PC-3 (cell line): ENCODE measurements around the gene KRT12. TPM values are rescaled to one million over a fixed set of nuclear protein-coding genes. Genes with fewer than 3 reads are reported as not detected.

Source experiments
- ATAC-seq: fragments of 200-7000 bp; cut with Tn5 transposase; 2 replicates; pipeline ENCODE4 v1.9.1; 2020; ENCODE audit warnings: mild to moderate bottlenecking, moderate library complexity
- BruUV-seq: library from RNA; stranded (reverse); fragments of 400-500 nt; replicated peaks from 2 replicates; lab custom pipeline; 2021; lab: Mats Ljungman, UMichigan
- CTCF ChIA-PET: fragments of 300-600 bp; sonication (Branson Sonifier 250); formaldehyde crosslinking; loops from one replicate; lab custom pipeline; 2022; ENCODE audit warnings: antibody characterized with exemption; lab: Charles Lee
- POLR2A ChIA-PET: fragments of 300-600 bp; sonication (Branson Sonifier 250); formaldehyde crosslinking; loops from one replicate; lab custom pipeline; 2022; ENCODE audit warnings: antibody characterized with exemption; ENCODE audit not compliant: unreplicated experiment; lab: Charles Lee
- DNase-seq: peaks from one replicate; pipeline ENCODE4 v3.0.0-alpha.2; 2015
- H2AFZ ChIP-seq: fragments of 300-600 bp; sonication (generic); 2 replicates; pipeline ENCODE4 v1.6.0; 2016; ENCODE audit warnings: antibody characterized with exemption, low read length
- H3F3A ChIP-seq: fragments of 300-600 bp; sonication (generic); one replicate; pipeline ENCODE4 v1.6.0; 2017; ENCODE audit warnings: antibody characterized with exemption, low read length, control low read depth, mild to moderate bottlenecking; ENCODE audit not compliant: unreplicated experiment
- H3K27ac ChIP-seq: fragments of 300-600 bp; sonication (generic); 2 replicates; pipeline ENCODE4 v1.5.1; 2016; ENCODE audit warnings: mild to moderate bottlenecking, low read length
- H3K27me3 ChIP-seq: fragments of 300-600 bp; sonication (generic); 2 replicates; pipeline ENCODE4 v1.6.1; 2016; ENCODE audit warnings: low read length, mixed read lengths
- H3K36me3 ChIP-seq: fragments of 300-600 bp; sonication (generic); 2 replicates; pipeline ENCODE4 v1.6.1; 2016; ENCODE audit warnings: low read depth, mixed run types, low read length, mixed read lengths
- H3K4me1 ChIP-seq: fragments of 300-600 bp; sonication (generic); 2 replicates; pipeline ENCODE4 v1.5.1; 2016; ENCODE audit warnings: low read length; ENCODE audit not compliant: insufficient read depth
- H3K4me2 ChIP-seq: fragments of 300-600 bp; sonication (generic); 2 replicates; pipeline ENCODE4 v1.6.0; 2016; ENCODE audit warnings: low read length
- H3K4me3 ChIP-seq: fragments of 300-600 bp; sonication (generic); 2 replicates; pipeline ENCODE4 v1.5.1; 2016; ENCODE audit warnings: mild to moderate bottlenecking, low read length, mixed read lengths
- H3K79me2 ChIP-seq: fragments of 300-600 bp; sonication (generic); 2 replicates; pipeline ENCODE4 v1.6.1; 2017; ENCODE audit warnings: low read length, mixed read lengths
- H3K9ac ChIP-seq: fragments of 300-600 bp; sonication (generic); 2 replicates; pipeline ENCODE4 v1.6.0; 2016; ENCODE audit warnings: mild to moderate bottlenecking, low read length
- H3K9me2 ChIP-seq: fragments of 300-600 bp; sonication (generic); replicated peaks from 2 replicates; pipeline ENCODE4 v1.6.1; 2016; ENCODE audit warnings: mixed run types, low read length, mixed read lengths
- H3K9me3 ChIP-seq: fragments of 300-600 bp; sonication (generic); 2 replicates; pipeline ENCODE4 v1.6.1; 2016; ENCODE audit warnings: low read length, mixed read lengths
- H4K20me1 ChIP-seq: fragments of 300-600 bp; sonication (generic); 2 replicates; pipeline ENCODE4 v1.6.1; 2016; ENCODE audit warnings: low read length, mixed read lengths
- EZH2 ChIP-seq: fragments of 300-600 bp; sonication (generic); IDR thresholded peaks from one replicate; pipeline ENCODE4 v1.6.1; 2017; ENCODE audit warnings: antibody characterized with exemption, mild to moderate bottlenecking, low read length; ENCODE audit not compliant: unreplicated experiment
- EZH2phosphoT487 ChIP-seq: fragments of 300-600 bp; sonication (generic); IDR thresholded peaks from 2 replicates; pipeline ENCODE4 v1.6.1; 2018; ENCODE audit warnings: mild to moderate bottlenecking, antibody characterized with exemption, low read length, borderline replicate concordance
- intact Hi-C: fragments of 100-400 bp; cut with micrococcal nuclease; formaldehyde crosslinking; loops from 2 replicates; pipeline ENCODE4 v1.9.0; 2023
- total RNA-seq: library from RNA; depleted of rRNA; stranded (reverse); fragments of >200 nt; gene quantifications from 2 replicates; pipeline ENCODE4 v1.2.3, GENCODE V29; 2014
- TF ChIP-seq, protein P1 (sequence below): fragments of 300-600 bp; sonication (generic); conservative IDR thresholded peaks from 2 replicates; pipeline ENCODE4 v1.5.1; 2017; ENCODE audit warnings: antibody characterized with exemption, low read depth, mild to moderate bottlenecking, low read length

Gene KRT12
- total RNA-seq, 1 experiment from 2014 or later: not detected

GRCh38 chr17:40909755-40910154, 42.7 kb upstream of the KRT12 start:
- Histone ChIP-seq H3K27me3 (no peaks in the 10 kb centered on the region), H3K4me3 (peak overlapping the region; percentile 39; the same call in 1 of the 2 replicates), H3K9me2 (no peaks in the 10 kb centered on the region), H3K27ac (peak overlapping the region; percentile 98), H3F3A (no peaks in the 10 kb centered on the region), H3K9me3 (no peaks in the 10 kb centered on the region), H3K4me2 (peak overlapping the region; percentile 79), H4K20me1 (no peaks in the 10 kb centered on the region), H3K4me1 (peaks cover 67% of the 10 kb centered on the region), H3K79me2 (no peaks in the 10 kb centered on the region), H3K9ac (peak overlapping the region; percentile 79), H3K36me3 (no peaks in the 10 kb centered on the region), H2AFZ (no peak overlapping the region)
- intact Hi-C loops: loop anchor here (1.0 to 10.0 kb wide), 9 partner anchors 52 to 640 kb away; partner anchors contain the start of gene KRTAP3-1
- ChIA-PET CTCF (interaction anchor here (0.6 to 1.2 kb wide), 4 partner anchors 413 to 639 kb away, joined by 3 to 10 read pairs (median 4); no protein-coding TSS in a partner anchor), POLR2A (interaction anchor here (0.6 to 1.1 kb wide), 2 partner anchors 47 to 809 kb away, joined by 4 to 5 read pairs; partner anchors contain the start of gene NR1D1)
- DNase-seq (peak; percentile 71), ATAC-seq (peak; percentile 70)
- BruUV-seq: TSS peak; percentile 72
- TF ChIP-seq EZH2 (no peak), EZH2phosphoT487 (no peak)
- TF ChIP-seq, protein P1, sequence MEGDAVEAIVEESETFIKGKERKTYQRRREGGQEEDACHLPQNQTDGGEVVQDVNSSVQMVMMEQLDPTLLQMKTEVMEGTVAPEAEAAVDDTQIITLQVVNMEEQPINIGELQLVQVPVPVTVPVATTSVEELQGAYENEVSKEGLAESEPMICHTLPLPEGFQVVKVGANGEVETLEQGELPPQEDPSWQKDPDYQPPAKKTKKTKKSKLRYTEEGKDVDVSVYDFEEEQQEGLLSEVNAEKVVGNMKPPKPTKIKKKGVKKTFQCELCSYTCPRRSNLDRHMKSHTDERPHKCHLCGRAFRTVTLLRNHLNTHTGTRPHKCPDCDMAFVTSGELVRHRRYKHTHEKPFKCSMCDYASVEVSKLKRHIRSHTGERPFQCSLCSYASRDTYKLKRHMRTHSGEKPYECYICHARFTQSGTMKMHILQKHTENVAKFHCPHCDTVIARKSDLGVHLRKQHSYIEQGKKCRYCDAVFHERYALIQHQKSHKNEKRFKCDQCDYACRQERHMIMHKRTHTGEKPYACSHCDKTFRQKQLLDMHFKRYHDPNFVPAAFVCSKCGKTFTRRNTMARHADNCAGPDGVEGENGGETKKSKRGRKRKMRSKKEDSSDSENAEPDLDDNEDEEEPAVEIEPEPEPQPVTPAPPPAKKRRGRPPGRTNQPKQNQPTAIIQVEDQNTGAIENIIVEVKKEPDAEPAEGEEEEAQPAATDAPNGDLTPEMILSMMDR: no peak

GRCh38 chr17:40909351-40909750, 42.3 kb upstream of the KRT12 start:
- Histone ChIP-seq H3K27me3 (no peaks in the 10 kb centered on the region), H3K9ac (peak overlapping the region; percentile 79), H3F3A (no peaks in the 10 kb centered on the region), H3K9me3 (no peaks in the 10 kb centered on the region), H3K4me1 (peaks cover 67% of the 10 kb centered on the region), H3K4me3 (peak overlapping the region; percentile 39; the same call in 1 of the 2 replicates), H3K9me2 (no peaks in the 10 kb centered on the region), H3K79me2 (no peaks in the 10 kb centered on the region), H3K36me3 (no peaks in the 10 kb centered on the region), H3K27ac (peak overlapping the region; percentile 98), H3K4me2 (peak overlapping the region; percentile 79), H4K20me1 (no peaks in the 10 kb centered on the region), H2AFZ (no peak overlapping the region)
- no TSS peak for BruUV-seq
- ChIA-PET CTCF (interaction anchor here (0.6 to 1.2 kb wide), 3 partner anchors 413 to 640 kb away, joined by 3 to 10 read pairs (median 4); no protein-coding TSS in a partner anchor), POLR2A (interaction anchor here (0.6 to 1.1 kb wide), 2 partner anchors 48 to 809 kb away, joined by 4 to 5 read pairs; partner anchors contain the start of gene NR1D1)
- intact Hi-C loops: loop anchor here (1.0 to 5.0 kb wide), 7 partner anchors 52 to 640 kb away; no protein-coding TSS in a partner anchor
- DNase-seq (peak; percentile 97), ATAC-seq (peak; percentile 78)
- no peak for TF ChIP-seq EZH2
- TF ChIP-seq, protein P1: peak; percentile 84

DNA sequence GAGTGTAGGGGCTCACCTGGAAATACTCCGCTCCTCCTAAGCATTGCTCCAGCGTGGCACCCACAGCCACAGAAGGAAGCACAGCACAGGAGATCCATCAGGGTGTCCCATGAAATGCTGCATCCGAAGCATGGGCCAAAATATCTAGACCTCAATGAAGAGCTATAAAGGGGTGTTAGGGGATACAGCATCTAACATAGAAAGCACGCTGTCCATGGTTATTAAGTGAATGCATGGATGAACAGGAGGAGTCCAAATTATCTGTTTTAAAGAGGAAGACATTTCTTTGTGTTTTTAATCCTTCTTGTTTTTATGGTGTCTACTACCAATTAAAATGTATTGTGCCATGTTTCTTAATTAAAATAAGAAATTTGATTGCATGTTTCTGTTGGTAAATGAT, 39.6 kb upstream of the KRT12 start:
- ATAC-seq (no peak), DNase-seq (no peak)
- Histone ChIP-seq H3K4me2 (no peak overlapping the region), H3K4me3 (no peak overlapping the region), H3K27me3 (no peaks in the 10 kb centered on the region), H3K9me3 (no peaks in the 10 kb centered on the region), H3K9me2 (no peaks in the 10 kb centered on the region), H3K4me1 (peaks cover 61% of the 10 kb centered on the region), H3F3A (peaks cover 11% of the 10 kb centered on the region), H4K20me1 (no peaks in the 10 kb centered on the region), H2AFZ (no peak overlapping the region), H3K36me3 (no peaks in the 10 kb centered on the region), H3K27ac (no peak overlapping the region), H3K9ac (no peak overlapping the region), H3K79me2 (no peaks in the 10 kb centered on the region)
- intact Hi-C loops: loop anchor here (5.0 kb wide), 2 partner anchors 104 to 496 kb away; no protein-coding TSS in a partner anchor
- ChIA-PET CTCF (no interaction called here), POLR2A (no interaction called here)
- no TSS peak for BruUV-seq
- TF ChIP-seq EZH2phosphoT487: no peak
- TF ChIP-seq, protein P1: no peak
- no peak for TF ChIP-seq EZH2
